GM19324 (cell line): ENCODE data around the gene RXRB.
A peak's percentile ranks its signal among the peaks of the same experiment; 100 is the strongest.
"Not testable (repeated sequence)": the region's sequence is repeated elsewhere in the genome, so short reads cannot be mapped to it uniquely, and the experiment has no call there.

ENCODE experiments used
- ATAC-seq: cut with Tn5 transposase; IDR thresholded peaks from one replicate; pipeline ENCODE4 v1.9.1; 2021; ENCODE audit warnings: mild to moderate bottlenecking, moderate library complexity; ENCODE audit not compliant: unreplicated experiment, low FRiP score

Gene RXRB

GRCh38 chr6:33166363-33166762, 34.1 kb downstream of the RXRB start:
- no peak for ATAC-seq

GRCh38 chr6:33165581-33166258, 34.7 kb downstream of the RXRB start:
- ATAC-seq = no peak

- ATAC-seq = no peak
Measured at GRCh38 chr6:33164665-33165373, 35.6 kb downstream of the RXRB start.

GRCh38 chr6:33164176-33164575, 36.3 kb downstream of the RXRB start:
- no peak for ATAC-seq

- no peak for ATAC-seq
Measured at GRCh38 chr6:33163540-33163939, 36.9 kb downstream of the RXRB start.

- peak; percentile 45 for ATAC-seq
Measured at GRCh38 chr6:33161354-33162331, 38.8 kb downstream of the RXRB start.

GRCh38 chr6:33160728-33161344, 39.6 kb downstream of the RXRB start:
- ATAC-seq = no peak

- ATAC-seq = no peak
Measured at GRCh38 chr6:33160096-33160495, 40.4 kb downstream of the RXRB start.

GRCh38 chr6:33156964-33157363, 43.5 kb downstream of the RXRB start:
- ATAC-seq = no peak

- no peak for ATAC-seq
Measured at GRCh38 chr6:33156561-33156960, 43.9 kb downstream of the RXRB start.

- ATAC-seq = no peak
Measured at GRCh38 chr6:33154349-33154748, 46.1 kb downstream of the RXRB start.

- no peak for ATAC-seq
Measured at GRCh38 chr6:33151050-33151449, 49.4 kb downstream of the RXRB start.

- not testable (repeated sequence) for ATAC-seq
Measured at GRCh38 chr6:33150560-33150959, 49.9 kb downstream of the RXRB start.

- ATAC-seq = no peak
Measured at GRCh38 chr6:33147807-33148666, 52.4 kb downstream of the RXRB start.

GRCh38 chr6:33144373-33144772, 56.1 kb downstream of the RXRB start:
- ATAC-seq = no peak
